Esophagus squamous epithelium (tissue), 5 donors: Measurements from ENCODE around the gene ARSJ. TPM values are rescaled to one million over a fixed set of nuclear protein-coding genes. Genes with fewer than 3 reads are reported as not detected.
A peak's percentile ranks its signal among the peaks of the same experiment; 100 is the strongest.

ENCODE experiments used
- DNase-seq: peaks from one replicate; lab custom pipeline; 2025; lab: John Stamatoyannopoulos, UW
- H3K27ac ChIP-seq, 4 donors: fragments of 200-600 bp; sonication (generic); one replicate each; pipeline ENCODE4 v1.5.1; 2016 to 2019; ENCODE audit warnings: mild to moderate bottlenecking in 1 of 4
- H3K27me3 ChIP-seq, 4 donors: fragments of 200-600 bp; sonication (generic); 1 replicate in 3 of 4; 2 replicates in 1 of 4; pipeline versions ENCODE4 v1.5.1 to v1.6.0; 2017 to 2021; ENCODE audit warnings: antibody characterized with exemption in 1 of 4
- H3K36me3 ChIP-seq, 3 donors: fragments of 200-600 bp; sonication (generic); one replicate each; pipeline ENCODE4 v1.5.1; 2016 to 2019
- H3K4me1 ChIP-seq, 3 donors: fragments of 200-600 bp; sonication (generic); one replicate each; pipeline ENCODE4 v1.5.1; 2017 to 2019
- H3K4me3 ChIP-seq, 4 donors: fragments of 200-600 bp; sonication (generic); 1 replicate in 3 of 4; 2 replicates in 1 of 4; pipeline ENCODE4 v1.5.1; 2016 to 2019; ENCODE audit warnings: mild to moderate bottlenecking in 2 of 4, moderate library complexity in 1 of 4
- H3K9me3 ChIP-seq, 3 donors: fragments of 200-600 bp; sonication (generic); one replicate each; pipeline ENCODE4 v1.5.1; 2016 to 2019
- POLR2A ChIP-seq, 4 donors: fragments of 450-650 bp; IDR thresholded peaks; one replicate each; pipeline ENCODE4 v1.6.1; 2017; ENCODE audit warnings: antibody characterized with exemption in 4 of 4, mild to moderate bottlenecking in 4 of 4, moderate library complexity in 3 of 4
- WGBS, 2 donors: methylation state at CpG; one replicate each; pipeline ENCODE4 v1.1.5; 2018; 5-methylcytosine and 5-hydroxymethylcytosine counted together
- intact Hi-C: fragments of 100-400 bp; cut with DNase I; formaldehyde crosslinking; loops from one replicate; pipeline ENCODE4 v1.15.0; 2022
- total RNA-seq, 4 donors: library from RNA; depleted of rRNA; stranded (reverse); fragments of >200 nt; gene quantifications; one replicate each; pipeline ENCODE4 v1.1.0, GENCODE V29; 2016
- TF ChIP-seq, protein P1 (sequence below), 6 experiments: fragments of 450-650 bp in 4 of 6; fragments of 200-600 bp in 2 of 6; sonication (generic) in 2 of 6; IDR thresholded peaks; one replicate each; pipeline ENCODE4 v1.5.1; 2016 to 2019; ENCODE audit warnings: antibody characterized with exemption in 6 of 6, mild to moderate bottlenecking in 4 of 6, moderate library complexity in 4 of 6
- donor health status: DM: yes; HTN: yes; CAD: no.

The ARSJ gene
- total RNA-seq, 4 donors from 2014 or later: 2.7 to 10.3 (median 5.8) TPM

GRCh38 chr4:113901994-113902787, 77.3 kb downstream of the ARSJ start:
- intact Hi-C loops: no loop called here

GRCh38 chr4:113899271-113900070, 80.0 kb downstream of the ARSJ start:
- Histone ChIP-seq H3K9me3 (no peaks in the 10 kb centered on the region), H3K4me3 (no peak overlapping the region), H3K36me3 (peaks cover 0 to 30% (median 0%) of the 10 kb centered on the region in 3 donors), H3K27ac (peak overlapping the region in 1 of 4 donors; percentile 22), H3K4me1 (no peaks in the 10 kb centered on the region), H3K27me3 (no peaks in the 10 kb centered on the region)
- TF ChIP-seq, protein P1, sequence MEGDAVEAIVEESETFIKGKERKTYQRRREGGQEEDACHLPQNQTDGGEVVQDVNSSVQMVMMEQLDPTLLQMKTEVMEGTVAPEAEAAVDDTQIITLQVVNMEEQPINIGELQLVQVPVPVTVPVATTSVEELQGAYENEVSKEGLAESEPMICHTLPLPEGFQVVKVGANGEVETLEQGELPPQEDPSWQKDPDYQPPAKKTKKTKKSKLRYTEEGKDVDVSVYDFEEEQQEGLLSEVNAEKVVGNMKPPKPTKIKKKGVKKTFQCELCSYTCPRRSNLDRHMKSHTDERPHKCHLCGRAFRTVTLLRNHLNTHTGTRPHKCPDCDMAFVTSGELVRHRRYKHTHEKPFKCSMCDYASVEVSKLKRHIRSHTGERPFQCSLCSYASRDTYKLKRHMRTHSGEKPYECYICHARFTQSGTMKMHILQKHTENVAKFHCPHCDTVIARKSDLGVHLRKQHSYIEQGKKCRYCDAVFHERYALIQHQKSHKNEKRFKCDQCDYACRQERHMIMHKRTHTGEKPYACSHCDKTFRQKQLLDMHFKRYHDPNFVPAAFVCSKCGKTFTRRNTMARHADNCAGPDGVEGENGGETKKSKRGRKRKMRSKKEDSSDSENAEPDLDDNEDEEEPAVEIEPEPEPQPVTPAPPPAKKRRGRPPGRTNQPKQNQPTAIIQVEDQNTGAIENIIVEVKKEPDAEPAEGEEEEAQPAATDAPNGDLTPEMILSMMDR (IDR thresholded peaks at IDR 0.05): no peak
- TF ChIP-seq POLR2A (IDR thresholded peaks at IDR 0.05): no peak
- intact Hi-C loops: no loop called here
- no peak for DNase-seq

More at GRCh38 chr4:113901994-113902787, 77.3 kb downstream of the ARSJ start:
- Histone ChIP-seq H3K27ac (no peak overlapping the region), H3K9me3 (no peaks in the 10 kb centered on the region), H3K4me1 (no peaks in the 10 kb centered on the region), H3K36me3 (peaks cover 0 to 22% (median 0%) of the 10 kb centered on the region in 3 donors), H3K4me3 (no peak overlapping the region), H3K27me3 (no peaks in the 10 kb centered on the region)
- WGBS, 2 donors: 60 to 88% methylated on average over 6 to 13 of the region's 13 CpGs
- no peak for DNase-seq
- TF ChIP-seq, protein P1 (IDR thresholded peaks at IDR 0.05): peak in 2 of 6 experiments; percentile 27 to 59
- TF ChIP-seq POLR2A (IDR thresholded peaks at IDR 0.05): no peak

GRCh38 chr4:113893546-113893945, 85.9 kb downstream of the ARSJ start:
- Histone ChIP-seq H3K4me3 (no peak overlapping the region), H3K9me3 (no peaks in the 10 kb centered on the region), H3K4me1 (no peaks in the 10 kb centered on the region), H3K27ac (no peak overlapping the region), H3K36me3 (peaks cover 0 to 8% (median 0%) of the 10 kb centered on the region in 3 donors), H3K27me3 (no peaks in the 10 kb centered on the region)
- no peak for TF ChIP-seq POLR2A (IDR thresholded peaks at IDR 0.05)
- TF ChIP-seq, protein P1 (IDR thresholded peaks at IDR 0.05): peak in 2 of 6 experiments; percentile 6 to 32
- intact Hi-C loops: no loop called here
- no peak for DNase-seq

DNA sequence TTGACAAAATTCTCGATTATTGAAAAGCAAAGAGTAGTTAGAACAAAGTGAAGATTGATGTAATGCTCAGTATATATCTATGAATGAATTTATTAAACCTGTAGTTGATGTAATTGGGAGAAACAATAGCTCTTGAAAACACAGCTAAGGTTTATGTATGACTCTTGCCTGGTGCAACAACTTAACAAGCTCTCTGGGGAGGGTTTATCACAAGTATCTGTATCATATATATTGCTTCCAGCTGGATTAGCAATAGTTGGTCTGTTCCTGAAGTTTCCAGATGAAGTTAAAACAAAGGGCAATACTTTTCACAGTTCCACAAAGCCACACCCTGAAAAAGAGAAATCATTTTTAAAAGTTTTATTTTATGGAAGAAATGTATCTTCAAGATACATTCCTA, 91.4 kb downstream of the ARSJ start:
- H3K27ac ChIP-seq: no peak overlapping the region
- intact Hi-C loops: no loop called here
- H3K27me3 ChIP-seq: no peaks in the 10 kb centered on the region
- peaks cover 0 to under 1% (median 0%) of the 10 kb centered on the region in 3 donors for H3K4me1 ChIP-seq
- 59 to 82% methylated on average over 1 of the region's 1 CpG for WGBS, 2 donors
- TF ChIP-seq, protein P1 (IDR thresholded peaks at IDR 0.05): no peak
- no peak for TF ChIP-seq POLR2A (IDR thresholded peaks at IDR 0.05)
- no peaks in the 10 kb centered on the region for H3K9me3 ChIP-seq
- no peak for DNase-seq
- H3K4me3 ChIP-seq: no peak overlapping the region
- no peaks in the 10 kb centered on the region for H3K36me3 ChIP-seq

- DNase-seq: no peak
- Histone ChIP-seq H3K4me3 (no peak overlapping the region), H3K4me1 (peaks cover 0 to 6% (median 0%) of the 10 kb centered on the region in 3 donors), H3K27ac (no peak overlapping the region), H3K9me3 (no peaks in the 10 kb centered on the region), H3K27me3 (no peaks in the 10 kb centered on the region), H3K36me3 (no peaks in the 10 kb centered on the region)
- intact Hi-C loops: no loop called here
- WGBS, 2 donors: 88 to 95% methylated on average over 3 of the region's 3 CpGs
- TF ChIP-seq, protein P1 (IDR thresholded peaks at IDR 0.05): no peak
- no peak for TF ChIP-seq POLR2A (IDR thresholded peaks at IDR 0.05)
These were observed 94.2 kb downstream of the ARSJ start for GRCh38 chr4:113885291-113885690.
